EL (cell line): ENCODE results near the gene ELOVL7.

Experiments used
- DNase-seq: peaks from one replicate; pipeline ENCODE4 v3.0.0-alpha.2; 2016

Gene ELOVL7

DNA sequence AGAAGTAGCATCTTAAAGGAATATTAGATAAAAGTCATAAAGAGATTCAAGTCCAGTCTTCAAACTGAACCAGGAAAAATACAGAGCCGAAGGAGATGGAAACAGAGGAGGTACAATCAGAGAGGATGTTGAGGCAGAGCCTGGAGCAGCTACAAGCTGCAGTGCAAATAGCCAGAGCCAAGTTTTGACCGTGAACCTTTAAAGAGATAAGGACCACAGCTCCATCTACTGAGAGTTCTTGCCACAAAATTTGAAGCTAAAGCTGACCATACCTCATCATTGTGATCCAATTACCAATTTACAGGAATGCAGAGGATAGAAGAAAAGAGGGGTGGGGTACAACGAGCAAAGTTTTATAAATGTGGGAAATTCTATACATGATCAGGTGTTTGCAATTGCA lies 133.7 kb downstream of the ELOVL7 start:
- no peak for DNase-seq

DNA sequence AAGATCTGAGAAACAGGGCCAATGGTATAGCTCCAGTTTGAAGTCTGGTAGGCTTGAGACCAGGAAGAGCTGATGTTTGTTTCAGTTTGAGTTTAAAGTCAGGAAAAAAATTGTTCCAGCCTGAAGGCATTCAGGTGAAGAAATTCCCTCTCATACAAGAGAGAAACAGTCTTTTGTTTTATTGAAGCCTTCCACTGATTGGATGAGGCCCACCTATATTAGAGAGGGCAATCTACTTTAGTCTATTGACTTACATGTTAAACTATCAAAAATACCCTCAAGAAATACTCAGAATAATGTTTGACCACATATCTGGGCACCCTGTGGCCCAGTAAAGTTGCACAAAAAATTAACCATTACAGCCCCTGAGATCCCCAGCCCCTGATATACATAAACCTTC lies 138.9 kb downstream of the ELOVL7 start:
- no peak for DNase-seq

DNA sequence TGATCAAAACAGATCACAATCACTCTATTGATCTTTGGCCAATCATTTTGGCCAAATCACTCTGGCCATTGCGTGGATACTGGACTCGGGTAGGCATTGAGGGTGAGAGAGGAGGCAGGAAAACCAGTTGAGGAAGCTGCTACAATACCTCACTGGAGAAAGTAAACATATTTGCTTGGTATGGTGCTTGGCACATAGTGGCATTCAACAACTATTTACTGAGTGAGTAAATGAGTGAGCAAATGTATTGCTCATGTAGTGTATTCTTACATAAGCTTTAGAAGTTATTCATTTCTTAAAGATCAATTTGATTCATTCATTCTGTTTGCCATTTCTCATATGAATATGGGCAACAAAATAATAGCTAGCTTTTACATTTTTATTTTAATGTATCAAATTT lies 140.1 kb downstream of the ELOVL7 start:
- no peak for DNase-seq
